Gastroesophageal sphincter (tissue), 4 donors: ENCODE results near the gene COL15A1. TPM values are rescaled to one million over a fixed set of nuclear protein-coding genes. Genes with fewer than 3 reads are reported as not detected.

Experiments used
- ATAC-seq: fragments of 150-250 bp; one replicate; pipeline ENCODE4 v1.9.1; 2016; ENCODE audit warnings: mild to moderate bottlenecking, moderate library complexity
- H3K27ac ChIP-seq, 4 donors: fragments of 200-600 bp; sonication (generic) in 3 of 4; 1 replicate in 3 of 4; 2 replicates in 1 of 4; pipeline ENCODE4 v1.5.1; 2016 to 2019
- H3K27me3 ChIP-seq: fragments of 200-600 bp; sonication (generic); one replicate; pipeline ENCODE4 v1.5.1; 2019
- H3K36me3 ChIP-seq, 2 donors: fragments of 200-600 bp; sonication (generic); one replicate each; pipeline ENCODE4 v1.5.1; 2019; ENCODE audit warnings: control low read depth in 1 of 2
- H3K4me1 ChIP-seq, 3 donors: fragments of 200-600 bp; sonication (generic); 1 replicate in 2 of 3; 2 replicates in 1 of 3; pipeline ENCODE4 v1.5.1; 2016 to 2019; ENCODE audit warnings: control low read depth in 2 of 3
- H3K4me3 ChIP-seq, 2 donors: fragments of 200-600 bp; sonication (generic); one replicate each; pipeline ENCODE4 v1.5.1; 2019; ENCODE audit warnings: mild to moderate bottlenecking in 1 of 2, moderate library complexity in 1 of 2
- H3K9me3 ChIP-seq, 3 donors: fragments of 200-600 bp; sonication (generic); one replicate each; pipeline ENCODE4 v1.5.1; 2017 to 2019; ENCODE audit warnings: control low read depth in 2 of 3
- EP300 ChIP-seq: sonication (generic); formaldehyde crosslinking; IDR thresholded peaks from one replicate; pipeline ENCODE4 v1.6.1; 2017; ENCODE audit warnings: antibody characterized with exemption, mild to moderate bottlenecking
- POLR2A ChIP-seq, 2 donors: fragments of 450-650 bp; IDR thresholded peaks; one replicate each; pipeline ENCODE4 v1.6.1; 2017; ENCODE audit warnings: antibody characterized with exemption in 2 of 2, mild to moderate bottlenecking in 2 of 2, moderate library complexity in 1 of 2
- POLR2AphosphoS5 ChIP-seq: sonication (generic); formaldehyde crosslinking; IDR thresholded peaks from one replicate; pipeline ENCODE4 v1.6.1; 2017; ENCODE audit warnings: antibody characterized with exemption
- WGBS, 2 donors: methylation state at CpG; one replicate each; pipeline ENCODE4 v1.1.5; 2018; ENCODE audit warnings: low coverage in 1 of 2; 5-methylcytosine and 5-hydroxymethylcytosine counted together
- total RNA-seq, 4 donors: library from RNA; depleted of rRNA; stranded (reverse); fragments of >200 nt; gene quantifications; one replicate each; pipeline ENCODE4 v1.1.0, GENCODE V29; 2016
- TF ChIP-seq, protein P1 (sequence below), 4 experiments: fragments of 200-600 bp in 2 of 4; fragments of 450-650 bp in 2 of 4; sonication (generic) in 1 of 4; IDR thresholded peaks; one replicate each; pipeline ENCODE4 v1.5.1; 2017 to 2019; ENCODE audit warnings: antibody characterized with exemption in 4 of 4, mild to moderate bottlenecking in 2 of 4, moderate library complexity in 2 of 4

The COL15A1 gene
- total RNA-seq, 4 donors from 2014 or later, result 80.5 to 256 (median 97.2) TPM

DNA sequence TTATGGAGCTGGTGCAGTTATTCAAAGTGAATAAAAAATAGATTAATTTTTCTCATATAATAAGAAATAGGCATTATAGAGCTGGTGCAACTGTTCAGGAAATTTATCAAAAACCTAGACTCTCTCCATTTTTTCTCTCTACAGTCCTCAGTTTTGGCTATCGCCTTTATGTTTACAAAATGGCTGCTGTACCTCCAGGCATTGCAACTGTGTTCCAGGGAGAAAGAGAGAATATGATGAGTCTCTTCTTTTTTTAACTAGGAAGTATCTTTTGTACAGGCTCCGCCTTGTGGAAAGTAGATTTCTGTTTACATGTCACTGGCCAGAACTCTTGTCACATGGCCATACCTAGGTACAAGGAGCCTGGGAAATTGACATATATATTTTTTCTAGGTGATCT lies 158.1 kb downstream of the COL15A1 start:
- TF ChIP-seq EP300 (no peak), POLR2AphosphoS5 (no peak), POLR2A (IDR thresholded peaks at IDR 0.05) (no peak)
- TF ChIP-seq, protein P1, sequence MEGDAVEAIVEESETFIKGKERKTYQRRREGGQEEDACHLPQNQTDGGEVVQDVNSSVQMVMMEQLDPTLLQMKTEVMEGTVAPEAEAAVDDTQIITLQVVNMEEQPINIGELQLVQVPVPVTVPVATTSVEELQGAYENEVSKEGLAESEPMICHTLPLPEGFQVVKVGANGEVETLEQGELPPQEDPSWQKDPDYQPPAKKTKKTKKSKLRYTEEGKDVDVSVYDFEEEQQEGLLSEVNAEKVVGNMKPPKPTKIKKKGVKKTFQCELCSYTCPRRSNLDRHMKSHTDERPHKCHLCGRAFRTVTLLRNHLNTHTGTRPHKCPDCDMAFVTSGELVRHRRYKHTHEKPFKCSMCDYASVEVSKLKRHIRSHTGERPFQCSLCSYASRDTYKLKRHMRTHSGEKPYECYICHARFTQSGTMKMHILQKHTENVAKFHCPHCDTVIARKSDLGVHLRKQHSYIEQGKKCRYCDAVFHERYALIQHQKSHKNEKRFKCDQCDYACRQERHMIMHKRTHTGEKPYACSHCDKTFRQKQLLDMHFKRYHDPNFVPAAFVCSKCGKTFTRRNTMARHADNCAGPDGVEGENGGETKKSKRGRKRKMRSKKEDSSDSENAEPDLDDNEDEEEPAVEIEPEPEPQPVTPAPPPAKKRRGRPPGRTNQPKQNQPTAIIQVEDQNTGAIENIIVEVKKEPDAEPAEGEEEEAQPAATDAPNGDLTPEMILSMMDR (IDR thresholded peaks at IDR 0.05), result no peak
- peak overlapping the region in 1 of 4 donors; percentile 94 for H3K27ac ChIP-seq
- WGBS, 2 donors, result 95 to 100% methylated on average over 2 of the region's 2 CpGs
- H3K4me3 ChIP-seq, result no peak overlapping the region
- H3K36me3 ChIP-seq, result no peaks in the 10 kb centered on the region
- H3K9me3 ChIP-seq, result no peaks in the 10 kb centered on the region
- peaks cover 7 to 36% (median 11%) of the 10 kb centered on the region in 3 donors for H3K4me1 ChIP-seq
- ATAC-seq, result no peak
- no peaks in the 10 kb centered on the region for H3K27me3 ChIP-seq

GRCh38 chr9:99103054-99103895 lies 159.6 kb downstream of the COL15A1 start:
- Histone ChIP-seq H3K27ac (peak overlapping the region; percentile 70 to 97 (median 92)), H3K36me3 (no peaks in the 10 kb centered on the region), H3K4me3 (peak overlapping the region; percentile 92 to 97), H3K27me3 (no peaks in the 10 kb centered on the region), H3K9me3 (no peaks in the 10 kb centered on the region), H3K4me1 (peaks cover 14 to 50% (median 22%) of the 10 kb centered on the region in 3 donors)
- 61 to 64% methylated on average over 6 to 7 of the region's 11 CpGs for WGBS, 2 donors
- TF ChIP-seq, protein P1 (IDR thresholded peaks at IDR 0.05), result no peak
- TF ChIP-seq EP300, result no peak
- no peak for ATAC-seq

DNA sequence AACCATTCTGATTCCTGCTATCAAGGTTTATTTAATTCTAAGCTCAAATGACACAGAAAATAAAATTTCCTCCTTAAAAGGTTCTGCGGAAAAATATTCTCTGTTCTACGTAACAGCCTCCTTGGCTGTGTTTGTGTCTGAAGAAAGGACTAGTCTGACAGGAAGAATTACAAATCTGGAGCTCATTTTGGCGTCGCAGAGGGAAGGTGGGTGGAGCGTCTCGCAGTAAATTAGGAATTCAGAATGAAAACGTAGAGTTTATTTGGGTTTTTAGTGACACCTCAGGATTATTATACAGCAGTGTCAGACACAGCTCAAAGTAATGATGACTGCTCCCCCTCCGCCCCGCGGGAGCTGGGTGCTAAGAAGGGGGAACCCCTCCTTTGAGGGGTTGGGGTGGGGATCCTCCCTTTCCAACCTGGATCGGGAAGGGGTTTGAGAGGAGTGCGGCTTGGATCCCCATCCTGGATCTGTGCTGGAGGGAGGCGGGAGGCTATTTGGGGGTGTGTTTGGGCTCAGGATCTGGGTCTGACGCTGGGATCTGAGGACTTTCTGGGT lies 160.3 kb downstream of the COL15A1 start:
- Histone ChIP-seq H3K9me3 (no peaks in the 10 kb centered on the region), H3K27me3 (no peaks in the 10 kb centered on the region), H3K36me3 (no peaks in the 10 kb centered on the region), H3K4me1 (peaks cover 14 to 57% (median 23%) of the 10 kb centered on the region in 3 donors), H3K4me3 (peak overlapping the region; percentile 92 to 97), H3K27ac (peak overlapping the region; percentile 70 to 97 (median 92))
- ATAC-seq, result no peak
- WGBS, 2 donors, result 1% methylated on average over 12 to 13 of the region's 14 CpGs
- TF ChIP-seq POLR2AphosphoS5 (peak; percentile 23), EP300 (no peak)

GRCh38 chr9:99104459-99105151 lies 160.9 kb downstream of the COL15A1 start, which contains the start of gene TGFBR1:
TGFBR1 (plus strand) TSS chr9:99105113; CDS start chr9:99105206, 93 bp downstream.
- WGBS, 2 donors, result 0% methylated on average over 9 of the region's 60 CpGs
- peak within 1 kb of the TSS; percentile 92 to 97 for H3K4me3 ChIP-seq

More at GRCh38 chr9:99104459-99105151, 160.9 kb downstream of the COL15A1 start, which contains the start of gene TGFBR1:
- ATAC-seq, result peak; percentile 95
- TF ChIP-seq, protein P1 (IDR thresholded peaks at IDR 0.05), result peak in 3 of 4 experiments; percentile 22 to 38 (median 24)
- TF ChIP-seq POLR2A (IDR thresholded peaks at IDR 0.05), result peak; percentile 83 to 86
- TF ChIP-seq EP300, result no peak
- peak; percentile 66 for TF ChIP-seq POLR2AphosphoS5
- no peaks in the 10 kb centered on the region for H3K36me3 ChIP-seq
- H3K27ac ChIP-seq, result peak within 1 kb of the TSS; percentile 83 to 97 (median 92)
- no peaks in the 10 kb centered on the region for H3K27me3 ChIP-seq
- peaks cover 14 to 63% (median 29%) of the 10 kb centered on the region in 3 donors for H3K4me1 ChIP-seq
- no peaks in the 10 kb centered on the region for H3K9me3 ChIP-seq
